HEK293 (cell line): ENCODE results near the gene CORO2B.
"Not testable (repeated sequence)": the region's sequence is repeated elsewhere in the genome, so short reads cannot be mapped to it uniquely, and the experiment has no call there.

Source experiments
- CTCF ChIA-PET: fragments of 350-600 bp; formaldehyde crosslinking; extraction: SDS; loops from one replicate; lab custom pipeline; 2021; ENCODE audit warnings: antibody characterized with exemption; lab: Yijun Ruan, JAX
- POLR2A ChIA-PET: fragments of 300-600 bp; formaldehyde crosslinking; extraction: SDS; loops from one replicate; lab custom pipeline; 2020; ENCODE audit warnings: antibody characterized with exemption, inconsistent platforms; lab: Yijun Ruan, JAX
- H3K27ac ChIP-seq: fragments of 200-500 bp; sonication (Bioruptor generic); 2 replicates; pipeline ENCODE4 v1.5.1; 2014; ENCODE audit warnings: low read depth, low read length, control low read depth, inconsistent platforms; ENCODE audit errors: extremely low read depth
- H3K36me3 ChIP-seq, 2 experiments: fragments of 200-500 bp in 1 of 2; sonication (Bioruptor generic) in 1 of 2; 1 replicate in 1 of 2; 2 replicates in 1 of 2; pipeline ENCODE4 v1.5.1; 2014 to 2017; ENCODE audit warnings: inconsistent platforms in 2 of 2, low read length in 2 of 2; ENCODE audit not compliant: control insufficient read depth in 2 of 2, insufficient read depth in 1 of 2
- H3K4me1 ChIP-seq: fragments of 200-500 bp; sonication (Bioruptor generic); 2 replicates; pipeline ENCODE4 v1.5.1; 2014; ENCODE audit warnings: mild to moderate bottlenecking, low read length, inconsistent platforms; ENCODE audit not compliant: control insufficient read depth, insufficient read depth
- H3K4me3 ChIP-seq: 2 replicates; pipeline ENCODE4 v1.5.1; 2011; ENCODE audit warnings: low read depth, mild to moderate bottlenecking, control low read depth, low read length, moderate library complexity
- H3K9me3 ChIP-seq: fragments of 200-500 bp; sonication (Bioruptor generic); 2 replicates; pipeline ENCODE4 v1.5.1; 2014; ENCODE audit warnings: low read depth, low read length, inconsistent platforms; ENCODE audit not compliant: control insufficient read depth, insufficient read depth
- BCL11A ChIP-seq: fragments of 450-650 bp; formaldehyde crosslinking; IDR thresholded peaks from 2 replicates; pipeline ENCODE4 v1.5.1; 2016; ENCODE audit warnings: low read depth, missing biosample characterization, missing genetic modification characterization
- FEZF1 ChIP-seq: fragments of 450-650 bp; formaldehyde crosslinking; IDR thresholded peaks from 2 replicates; pipeline ENCODE4 v1.5.1; 2016; ENCODE audit warnings: missing biosample characterization, missing genetic modification characterization
- GLI2 ChIP-seq: fragments of 450-650 bp; formaldehyde crosslinking; IDR thresholded peaks from 2 replicates; pipeline ENCODE4; 2017; ENCODE audit warnings: missing biosample characterization, missing genetic modification characterization, low read depth, borderline replicate concordance
- WT1 ChIP-seq: fragments of 450-650 bp; formaldehyde crosslinking; IDR thresholded peaks from 2 replicates; pipeline ENCODE4 v1.5.1; 2016; ENCODE audit warnings: missing biosample characterization, missing genetic modification characterization
- ZBTB1 ChIP-seq: fragments of 450-650 bp; formaldehyde crosslinking; IDR thresholded peaks from 2 replicates; pipeline ENCODE4 v1.5.1; 2016; ENCODE audit warnings: missing biosample characterization, missing genetic modification characterization
- ZBTB8A ChIP-seq: fragments of 450-650 bp; formaldehyde crosslinking; IDR thresholded peaks from 2 replicates; pipeline ENCODE4 v1.5.1; 2016; ENCODE audit warnings: missing biosample characterization, missing genetic modification characterization
- ZNF184 ChIP-seq: fragments of 450-650 bp; IDR thresholded peaks from 2 replicates; pipeline ENCODE4 v1.5.1; 2018; ENCODE audit warnings: missing biosample characterization, mild to moderate bottlenecking, missing genetic modification characterization
- ZNF561 ChIP-seq: fragments of 450-650 bp; IDR thresholded peaks from 2 replicates; pipeline ENCODE4 v1.5.1; 2018; ENCODE audit warnings: missing biosample characterization, missing genetic modification characterization, borderline replicate concordance
- ZNF600 ChIP-seq: fragments of 450-650 bp; formaldehyde crosslinking; IDR thresholded peaks from 2 replicates; pipeline ENCODE4 v1.5.1; 2016; ENCODE audit warnings: missing biosample characterization, missing genetic modification characterization
- ZSCAN30 ChIP-seq: fragments of 450-650 bp; IDR thresholded peaks from 2 replicates; pipeline ENCODE4 v1.5.1; 2018; ENCODE audit warnings: missing biosample characterization, mild to moderate bottlenecking, missing genetic modification characterization, moderate library complexity
- TF ChIP-seq, protein P1 (sequence below): fragments of 450-650 bp; formaldehyde crosslinking; IDR thresholded peaks from 2 replicates; pipeline ENCODE4 v1.5.1; 2016; ENCODE audit warnings: missing biosample characterization, missing genetic modification characterization
- TF ChIP-seq, protein P2 (sequence below): fragments of 450-650 bp; formaldehyde crosslinking; IDR thresholded peaks from 2 replicates; pipeline ENCODE4 v1.5.1; 2017; ENCODE audit warnings: missing biosample characterization, missing genetic modification characterization
- TF ChIP-seq, protein P3 (sequence below): fragments of 450-650 bp; formaldehyde crosslinking; IDR thresholded peaks from 2 replicates; pipeline ENCODE4 v1.5.1; 2016; ENCODE audit warnings: missing biosample characterization, missing genetic modification characterization
- TF ChIP-seq, protein P4 (sequence below): fragments of 450-650 bp; formaldehyde crosslinking; IDR thresholded peaks from 2 replicates; pipeline ENCODE4 v1.5.1; 2016; ENCODE audit warnings: missing biosample characterization, missing genetic modification characterization, low read depth
- TF ChIP-seq, protein P5 (sequence below): fragments of 450-650 bp; formaldehyde crosslinking; IDR thresholded peaks from 2 replicates; pipeline ENCODE4 v1.5.1; 2016; ENCODE audit warnings: missing biosample characterization, missing genetic modification characterization
- TF ChIP-seq, protein P6 (sequence below): fragments of 450-650 bp; formaldehyde crosslinking; IDR thresholded peaks from 2 replicates; pipeline ENCODE4 v1.5.1; 2016; ENCODE audit warnings: missing biosample characterization, missing genetic modification characterization, borderline replicate concordance
- TF ChIP-seq, protein P7 (sequence below): fragments of 450-650 bp; formaldehyde crosslinking; IDR thresholded peaks from 2 replicates; pipeline ENCODE4 v1.5.1; 2017; ENCODE audit warnings: missing biosample characterization, mild to moderate bottlenecking, missing genetic modification characterization, moderate library complexity

CORO2B gene

DNA sequence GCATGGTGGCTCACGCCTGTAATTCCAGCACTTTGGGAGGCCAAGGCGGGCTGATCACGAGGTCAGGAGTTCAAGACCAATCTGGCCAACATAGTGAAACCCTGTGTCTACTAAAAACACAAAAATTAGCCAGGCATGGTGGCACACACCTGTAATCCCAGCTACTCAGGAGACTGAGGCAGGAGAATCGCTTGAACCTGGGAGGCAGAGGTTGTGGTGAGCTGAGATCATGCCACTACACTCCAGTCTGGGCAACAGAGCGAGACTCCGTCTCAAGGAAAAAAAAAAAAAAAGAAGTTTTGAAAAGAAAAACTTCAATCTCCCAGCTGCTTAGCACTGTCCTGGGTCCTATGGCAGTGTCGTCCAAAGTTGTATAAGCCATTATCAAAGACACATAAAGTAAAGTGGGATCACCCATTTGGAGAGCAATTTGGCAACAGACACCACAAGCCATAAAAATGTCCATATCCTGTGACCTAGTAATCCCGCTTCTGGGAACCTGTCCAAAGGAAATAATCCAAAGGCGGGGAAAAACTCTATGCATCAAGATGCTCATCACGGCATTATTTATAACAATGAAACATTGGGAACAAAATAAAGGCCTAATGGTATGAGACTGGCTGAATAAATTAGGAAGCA, 26.2 kb downstream of the CORO2B start:
- H3K4me1 ChIP-seq = peaks cover 22% of the 10 kb centered on the region
- POLR2A ChIA-PET = interaction anchor here (0.6 kb wide), 1 partner anchor 60 kb away, joined by 3 read pairs; no protein-coding TSS in a partner anchor
- not testable (repeated sequence) for H3K36me3 ChIP-seq, H3K27ac ChIP-seq, H3K4me3 ChIP-seq, H3K9me3 ChIP-seq
- CTCF ChIA-PET = interaction anchor here (0.5 to 0.6 kb wide), 2 partner anchors 48 to 49 kb away, joined by 4 to 5 read pairs; no protein-coding TSS in a partner anchor
- peak; percentile 93 for TF ChIP-seq WT1 (tag by site-specific recombination)
- TF ChIP-seq ZNF561 = peak; percentile 96
- TF ChIP-seq, protein P1, sequence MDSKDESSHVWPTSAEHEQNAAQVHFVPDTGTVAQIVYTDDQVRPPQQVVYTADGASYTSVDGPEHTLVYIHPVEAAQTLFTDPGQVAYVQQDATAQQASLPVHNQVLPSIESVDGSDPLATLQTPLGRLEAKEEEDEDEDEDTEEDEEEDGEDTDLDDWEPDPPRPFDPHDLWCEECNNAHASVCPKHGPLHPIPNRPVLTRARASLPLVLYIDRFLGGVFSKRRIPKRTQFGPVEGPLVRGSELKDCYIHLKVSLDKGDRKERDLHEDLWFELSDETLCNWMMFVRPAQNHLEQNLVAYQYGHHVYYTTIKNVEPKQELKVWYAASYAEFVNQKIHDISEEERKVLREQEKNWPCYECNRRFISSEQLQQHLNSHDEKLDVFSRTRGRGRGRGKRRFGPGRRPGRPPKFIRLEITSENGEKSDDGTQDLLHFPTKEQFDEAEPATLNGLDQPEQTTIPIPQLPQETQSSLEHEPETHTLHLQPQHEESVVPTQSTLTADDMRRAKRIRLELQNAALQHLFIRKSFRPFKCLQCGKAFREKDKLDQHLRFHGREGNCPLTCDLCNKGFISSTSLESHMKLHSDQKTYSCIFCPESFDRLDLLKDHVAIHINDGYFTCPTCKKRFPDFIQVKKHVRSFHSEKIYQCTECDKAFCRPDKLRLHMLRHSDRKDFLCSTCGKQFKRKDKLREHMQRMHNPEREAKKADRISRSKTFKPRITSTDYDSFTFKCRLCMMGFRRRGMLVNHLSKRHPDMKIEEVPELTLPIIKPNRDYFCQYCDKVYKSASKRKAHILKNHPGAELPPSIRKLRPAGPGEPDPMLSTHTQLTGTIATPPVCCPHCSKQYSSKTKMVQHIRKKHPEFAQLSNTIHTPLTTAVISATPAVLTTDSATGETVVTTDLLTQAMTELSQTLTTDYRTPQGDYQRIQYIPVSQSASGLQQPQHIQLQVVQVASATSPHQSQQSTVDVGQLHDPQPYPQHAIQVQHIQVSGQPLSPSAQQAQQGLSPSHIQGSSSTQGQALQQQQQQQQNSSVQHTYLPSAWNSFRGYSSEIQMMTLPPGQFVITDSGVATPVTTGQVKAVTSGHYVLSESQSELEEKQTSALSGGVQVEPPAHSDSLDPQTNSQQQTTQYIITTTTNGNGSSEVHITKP (tag by site-specific recombination) = peak; percentile 96
- TF ChIP-seq ZSCAN30 (tag by site-specific recombination) = peak; percentile 95
- TF ChIP-seq BCL11A (tag by site-specific recombination) = peak; percentile 92
- peak; percentile 89 for TF ChIP-seq FEZF1 (tag by site-specific recombination)
- TF ChIP-seq, protein P2, sequence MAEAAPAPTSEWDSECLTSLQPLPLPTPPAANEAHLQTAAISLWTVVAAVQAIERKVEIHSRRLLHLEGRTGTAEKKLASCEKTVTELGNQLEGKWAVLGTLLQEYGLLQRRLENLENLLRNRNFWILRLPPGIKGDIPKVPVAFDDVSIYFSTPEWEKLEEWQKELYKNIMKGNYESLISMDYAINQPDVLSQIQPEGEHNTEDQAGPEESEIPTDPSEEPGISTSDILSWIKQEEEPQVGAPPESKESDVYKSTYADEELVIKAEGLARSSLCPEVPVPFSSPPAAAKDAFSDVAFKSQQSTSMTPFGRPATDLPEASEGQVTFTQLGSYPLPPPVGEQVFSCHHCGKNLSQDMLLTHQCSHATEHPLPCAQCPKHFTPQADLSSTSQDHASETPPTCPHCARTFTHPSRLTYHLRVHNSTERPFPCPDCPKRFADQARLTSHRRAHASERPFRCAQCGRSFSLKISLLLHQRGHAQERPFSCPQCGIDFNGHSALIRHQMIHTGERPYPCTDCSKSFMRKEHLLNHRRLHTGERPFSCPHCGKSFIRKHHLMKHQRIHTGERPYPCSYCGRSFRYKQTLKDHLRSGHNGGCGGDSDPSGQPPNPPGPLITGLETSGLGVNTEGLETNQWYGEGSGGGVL (tag by site-specific recombination) = peak; percentile 18; the same call in 1 of the 2 replicates
- TF ChIP-seq, protein P3, sequence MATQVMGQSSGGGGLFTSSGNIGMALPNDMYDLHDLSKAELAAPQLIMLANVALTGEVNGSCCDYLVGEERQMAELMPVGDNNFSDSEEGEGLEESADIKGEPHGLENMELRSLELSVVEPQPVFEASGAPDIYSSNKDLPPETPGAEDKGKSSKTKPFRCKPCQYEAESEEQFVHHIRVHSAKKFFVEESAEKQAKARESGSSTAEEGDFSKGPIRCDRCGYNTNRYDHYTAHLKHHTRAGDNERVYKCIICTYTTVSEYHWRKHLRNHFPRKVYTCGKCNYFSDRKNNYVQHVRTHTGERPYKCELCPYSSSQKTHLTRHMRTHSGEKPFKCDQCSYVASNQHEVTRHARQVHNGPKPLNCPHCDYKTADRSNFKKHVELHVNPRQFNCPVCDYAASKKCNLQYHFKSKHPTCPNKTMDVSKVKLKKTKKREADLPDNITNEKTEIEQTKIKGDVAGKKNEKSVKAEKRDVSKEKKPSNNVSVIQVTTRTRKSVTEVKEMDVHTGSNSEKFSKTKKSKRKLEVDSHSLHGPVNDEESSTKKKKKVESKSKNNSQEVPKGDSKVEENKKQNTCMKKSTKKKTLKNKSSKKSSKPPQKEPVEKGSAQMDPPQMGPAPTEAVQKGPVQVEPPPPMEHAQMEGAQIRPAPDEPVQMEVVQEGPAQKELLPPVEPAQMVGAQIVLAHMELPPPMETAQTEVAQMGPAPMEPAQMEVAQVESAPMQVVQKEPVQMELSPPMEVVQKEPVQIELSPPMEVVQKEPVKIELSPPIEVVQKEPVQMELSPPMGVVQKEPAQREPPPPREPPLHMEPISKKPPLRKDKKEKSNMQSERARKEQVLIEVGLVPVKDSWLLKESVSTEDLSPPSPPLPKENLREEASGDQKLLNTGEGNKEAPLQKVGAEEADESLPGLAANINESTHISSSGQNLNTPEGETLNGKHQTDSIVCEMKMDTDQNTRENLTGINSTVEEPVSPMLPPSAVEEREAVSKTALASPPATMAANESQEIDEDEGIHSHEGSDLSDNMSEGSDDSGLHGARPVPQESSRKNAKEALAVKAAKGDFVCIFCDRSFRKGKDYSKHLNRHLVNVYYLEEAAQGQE = peak; percentile 81
- peak; percentile 53 for TF ChIP-seq ZBTB8A (tag by site-specific recombination)
- peak; percentile 69; the same call in 1 of the 2 replicates for TF ChIP-seq GLI2
- TF ChIP-seq, protein P4, sequence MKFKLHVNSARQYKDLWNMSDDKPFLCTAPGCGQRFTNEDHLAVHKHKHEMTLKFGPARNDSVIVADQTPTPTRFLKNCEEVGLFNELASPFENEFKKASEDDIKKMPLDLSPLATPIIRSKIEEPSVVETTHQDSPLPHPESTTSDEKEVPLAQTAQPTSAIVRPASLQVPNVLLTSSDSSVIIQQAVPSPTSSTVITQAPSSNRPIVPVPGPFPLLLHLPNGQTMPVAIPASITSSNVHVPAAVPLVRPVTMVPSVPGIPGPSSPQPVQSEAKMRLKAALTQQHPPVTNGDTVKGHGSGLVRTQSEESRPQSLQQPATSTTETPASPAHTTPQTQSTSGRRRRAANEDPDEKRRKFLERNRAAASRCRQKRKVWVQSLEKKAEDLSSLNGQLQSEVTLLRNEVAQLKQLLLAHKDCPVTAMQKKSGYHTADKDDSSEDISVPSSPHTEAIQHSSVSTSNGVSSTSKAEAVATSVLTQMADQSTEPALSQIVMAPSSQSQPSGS (tag by site-specific recombination) = 0 out of 2 replicates have a peak, but pooled peaks have one; percentile 13
- 0 out of 2 replicates have a peak, but pooled peaks have one; percentile 10 for TF ChIP-seq ZBTB1 (tag by site-specific recombination)
- TF ChIP-seq, protein P5, sequence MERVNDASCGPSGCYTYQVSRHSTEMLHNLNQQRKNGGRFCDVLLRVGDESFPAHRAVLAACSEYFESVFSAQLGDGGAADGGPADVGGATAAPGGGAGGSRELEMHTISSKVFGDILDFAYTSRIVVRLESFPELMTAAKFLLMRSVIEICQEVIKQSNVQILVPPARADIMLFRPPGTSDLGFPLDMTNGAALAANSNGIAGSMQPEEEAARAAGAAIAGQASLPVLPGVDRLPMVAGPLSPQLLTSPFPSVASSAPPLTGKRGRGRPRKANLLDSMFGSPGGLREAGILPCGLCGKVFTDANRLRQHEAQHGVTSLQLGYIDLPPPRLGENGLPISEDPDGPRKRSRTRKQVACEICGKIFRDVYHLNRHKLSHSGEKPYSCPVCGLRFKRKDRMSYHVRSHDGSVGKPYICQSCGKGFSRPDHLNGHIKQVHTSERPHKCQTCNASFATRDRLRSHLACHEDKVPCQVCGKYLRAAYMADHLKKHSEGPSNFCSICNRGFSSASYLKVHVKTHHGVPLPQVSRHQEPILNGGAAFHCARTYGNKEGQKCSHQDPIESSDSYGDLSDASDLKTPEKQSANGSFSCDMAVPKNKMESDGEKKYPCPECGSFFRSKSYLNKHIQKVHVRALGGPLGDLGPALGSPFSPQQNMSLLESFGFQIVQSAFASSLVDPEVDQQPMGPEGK (tag by site-specific recombination) = peak; percentile 59
- TF ChIP-seq ZNF184 = peak; percentile 84; the same call in 1 of the 2 replicates
- TF ChIP-seq, protein P6, sequence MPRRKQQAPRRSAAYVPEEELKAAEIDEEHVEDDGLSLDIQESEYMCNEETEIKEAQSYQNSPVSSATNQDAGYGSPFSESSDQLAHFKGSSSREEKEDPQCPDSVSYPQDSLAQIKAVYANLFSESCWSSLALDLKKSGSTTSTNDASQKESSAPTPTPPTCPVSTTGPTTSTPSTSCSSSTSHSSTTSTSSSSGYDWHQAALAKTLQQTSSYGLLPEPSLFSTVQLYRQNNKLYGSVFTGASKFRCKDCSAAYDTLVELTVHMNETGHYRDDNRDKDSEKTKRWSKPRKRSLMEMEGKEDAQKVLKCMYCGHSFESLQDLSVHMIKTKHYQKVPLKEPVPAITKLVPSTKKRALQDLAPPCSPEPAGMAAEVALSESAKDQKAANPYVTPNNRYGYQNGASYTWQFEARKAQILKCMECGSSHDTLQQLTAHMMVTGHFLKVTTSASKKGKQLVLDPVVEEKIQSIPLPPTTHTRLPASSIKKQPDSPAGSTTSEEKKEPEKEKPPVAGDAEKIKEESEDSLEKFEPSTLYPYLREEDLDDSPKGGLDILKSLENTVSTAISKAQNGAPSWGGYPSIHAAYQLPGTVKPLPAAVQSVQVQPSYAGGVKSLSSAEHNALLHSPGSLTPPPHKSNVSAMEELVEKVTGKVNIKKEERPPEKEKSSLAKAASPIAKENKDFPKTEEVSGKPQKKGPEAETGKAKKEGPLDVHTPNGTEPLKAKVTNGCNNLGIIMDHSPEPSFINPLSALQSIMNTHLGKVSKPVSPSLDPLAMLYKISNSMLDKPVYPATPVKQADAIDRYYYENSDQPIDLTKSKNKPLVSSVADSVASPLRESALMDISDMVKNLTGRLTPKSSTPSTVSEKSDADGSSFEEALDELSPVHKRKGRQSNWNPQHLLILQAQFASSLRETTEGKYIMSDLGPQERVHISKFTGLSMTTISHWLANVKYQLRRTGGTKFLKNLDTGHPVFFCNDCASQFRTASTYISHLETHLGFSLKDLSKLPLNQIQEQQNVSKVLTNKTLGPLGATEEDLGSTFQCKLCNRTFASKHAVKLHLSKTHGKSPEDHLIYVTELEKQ (tag by site-specific recombination) = peak; percentile 79
- peak; percentile 86 for TF ChIP-seq ZNF600 (tag by site-specific recombination)
- TF ChIP-seq, protein P7, sequence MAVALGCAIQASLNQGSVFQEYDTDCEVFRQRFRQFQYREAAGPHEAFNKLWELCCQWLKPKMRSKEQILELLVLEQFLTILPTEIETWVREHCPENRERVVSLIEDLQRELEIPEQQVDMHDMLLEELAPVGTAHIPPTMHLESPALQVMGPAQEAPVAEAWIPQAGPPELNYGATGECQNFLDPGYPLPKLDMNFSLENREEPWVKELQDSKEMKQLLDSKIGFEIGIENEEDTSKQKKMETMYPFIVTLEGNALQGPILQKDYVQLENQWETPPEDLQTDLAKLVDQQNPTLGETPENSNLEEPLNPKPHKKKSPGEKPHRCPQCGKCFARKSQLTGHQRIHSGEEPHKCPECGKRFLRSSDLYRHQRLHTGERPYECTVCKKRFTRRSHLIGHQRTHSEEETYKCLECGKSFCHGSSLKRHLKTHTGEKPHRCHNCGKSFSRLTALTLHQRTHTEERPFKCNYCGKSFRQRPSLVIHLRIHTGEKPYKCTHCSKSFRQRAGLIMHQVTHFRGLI (tag by site-specific recombination) = 0 out of 2 replicates have a peak, but pooled peaks have one; percentile 26
